HCT116 (cell line): ENCODE results near the gene CDKAL1. TPM values are rescaled to one million over a fixed set of nuclear protein-coding genes. Genes with fewer than 3 reads are reported as not detected.
A peak's percentile ranks its signal among the peaks of the same experiment; 100 is the strongest.

Experiments used
- ATAC-seq: fragments of 200-7000 bp; cut with Tn5 transposase; 2 replicates; pipeline ENCODE4 v1.9.1; 2020; ENCODE audit warnings: mild to moderate bottlenecking, moderate library complexity
- BruUV-seq: library from RNA; stranded (reverse); fragments of 400-500 nt; replicated peaks from 2 replicates; lab custom pipeline; 2021; lab: Mats Ljungman, UMichigan
- CTCF ChIA-PET: fragments of 300-600 bp; sonication (Branson Sonifier 250); formaldehyde crosslinking; loops from one replicate; lab custom pipeline; 2021; ENCODE audit warnings: antibody characterized with exemption; lab: Charles Lee
- POLR2A ChIA-PET: fragments of 300-600, 350-600 bp; sonication (Branson Sonifier 250); formaldehyde crosslinking; loops from one replicate; lab custom pipeline; 2021; ENCODE audit warnings: antibody characterized with exemption; lab: Charles Lee
- RAD21 ChIA-PET, 2 experiments: fragments of 300-600 bp; sonication (Branson Sonifier 250); formaldehyde crosslinking; loops; one replicate each; lab custom pipeline; 2023; ENCODE audit warnings: low total read pairs in 2 of 2; ENCODE audit not compliant: uncharacterized antibody in 2 of 2, unreplicated experiment in 2 of 2, low non-redundant PET in 1 of 2; lab: Charles Lee
- DNase-seq: peaks from one replicate; pipeline ENCODE4 v3.0.0-alpha.2; 2010; ENCODE audit warnings: low read depth, low spot score
- H2AFZ ChIP-seq: fragments of 200-600 bp; shearing (Covaris generic), sonication (generic); 2 replicates; pipeline ENCODE4 v1.6.1; 2017; ENCODE audit warnings: low read depth, mixed run types, mixed read lengths, antibody characterized with exemption, low read length; ENCODE audit not compliant: poor library complexity, severe bottlenecking
- H3K27ac ChIP-seq: 2 replicates; pipeline ENCODE4 v1.5.1; 2012; ENCODE audit warnings: low read depth, low read length
- H3K27me3 ChIP-seq: fragments of 200-600 bp; sonication (generic); 2 replicates; pipeline ENCODE4 v1.6.1; 2016; ENCODE audit warnings: mixed run types, low read length, mixed read lengths; ENCODE audit not compliant: insufficient read depth
- H3K36me3 ChIP-seq, 2 experiments: fragments of 200-500 bp in 1 of 2; fragments of 200-600 bp in 1 of 2; sonication (Bioruptor generic) in 1 of 2; sonication (generic) in 1 of 2; 2 replicates each; pipeline versions ENCODE4 v1.5.1 to v1.6.1; 2014 to 2016; ENCODE audit warnings: low read length in 2 of 2, inconsistent platforms in 1 of 2, mixed read lengths in 1 of 2, mixed run types in 1 of 2; ENCODE audit not compliant: insufficient read depth in 2 of 2, control insufficient read depth in 1 of 2
- H3K4me1 ChIP-seq, 2 experiments: fragments of 200-600 bp in 1 of 2; sonication (generic) in 1 of 2; 2 replicates each; pipeline versions ENCODE4 v1.5.1 to v1.6.1; 2012 to 2017; ENCODE audit warnings: low read length in 2 of 2, inconsistent platforms in 1 of 2, mild to moderate bottlenecking in 1 of 2, mixed read lengths in 1 of 2, mixed run types in 1 of 2, moderate library complexity in 1 of 2; ENCODE audit not compliant: insufficient read depth in 2 of 2, control insufficient read depth in 1 of 2
- H3K4me2 ChIP-seq: fragments of 200-600 bp; sonication (generic); 2 replicates; pipeline ENCODE4 v1.6.1; 2017; ENCODE audit warnings: mixed run types, low read length, mixed read lengths
- H3K4me3 ChIP-seq, 2 experiments: fragments of 200-600 bp in 1 of 2; sonication (generic) in 1 of 2; replicated peaks in 1 of 2; 2 replicates each; pipeline ENCODE4 v1.5.1; 2011 to 2016; ENCODE audit warnings: low read length in 2 of 2, control low read depth in 1 of 2, low read depth in 1 of 2, mild to moderate bottlenecking in 1 of 2, mixed read lengths in 1 of 2, mixed run types in 1 of 2
- H3K79me2 ChIP-seq: fragments of 200-600 bp; sonication (generic); 2 replicates; pipeline ENCODE4 v1.6.1; 2017; ENCODE audit warnings: mild to moderate bottlenecking, mixed run types, low read length, moderate library complexity, mixed read lengths; ENCODE audit not compliant: insufficient read depth
- H3K9ac ChIP-seq: fragments of 200-600 bp; sonication (generic); 2 replicates; pipeline ENCODE4 v1.6.1; 2016; ENCODE audit warnings: low read length, mixed read lengths
- H3K9me2 ChIP-seq: fragments of 200-600 bp; sonication (generic), shearing (Covaris generic); 2 replicates; pipeline ENCODE4 v1.6.1; 2017; ENCODE audit warnings: mixed run types, mild to moderate bottlenecking, moderate library complexity; ENCODE audit not compliant: insufficient read depth
- H3K9me3 ChIP-seq, 2 experiments: fragments of 200-500 bp in 1 of 2; fragments of 200-600 bp in 1 of 2; sonication (Bioruptor generic) in 1 of 2; sonication (generic) in 1 of 2; 2 replicates each; pipeline ENCODE4 v1.6.1; 2014 to 2017; ENCODE audit warnings: low read length in 2 of 2, mixed read lengths in 2 of 2, inconsistent platforms in 1 of 2, low read depth in 1 of 2, mild to moderate bottlenecking in 1 of 2, mixed run types in 1 of 2, moderate library complexity in 1 of 2; ENCODE audit not compliant: control insufficient read depth in 1 of 2, insufficient read depth in 1 of 2
- H4K20me1 ChIP-seq: fragments of 200-600 bp; sonication (generic), shearing (Covaris generic); 2 replicates; pipeline ENCODE4 v1.6.1; 2017; ENCODE audit warnings: mixed run types, mild to moderate bottlenecking, moderate library complexity; ENCODE audit not compliant: insufficient read depth
- CEBPB ChIP-seq: IDR thresholded peaks from 2 replicates; pipeline ENCODE4 v1.6.1; 2012; ENCODE audit warnings: low read depth
- CTCF ChIP-seq, 3 experiments: fragments of 200-600 bp in 1 of 3; sonication (generic) in 1 of 3; IDR thresholded peaks in 2 of 3; conservative IDR thresholded peaks in 1 of 3; 2 replicates each; pipeline ENCODE4 v1.5.1; 2012 to 2017; ENCODE audit warnings: low read depth in 2 of 3, low read length in 2 of 3, antibody characterized with exemption in 1 of 3, borderline replicate concordance in 1 of 3, control low read depth in 1 of 3, mild to moderate bottlenecking in 1 of 3, mixed read lengths in 1 of 3, mixed run types in 1 of 3, moderate library complexity in 1 of 3; ENCODE audit not compliant: insufficient read depth in 1 of 3
- ELF1 ChIP-seq: IDR thresholded peaks from 2 replicates; pipeline ENCODE4 v1.6.1; 2012; ENCODE audit warnings: low read depth, borderline replicate concordance
- EZH2 ChIP-seq: fragments of 200-600 bp; sonication (generic); IDR thresholded peaks from 2 replicates; pipeline ENCODE4 v1.6.1; 2017; ENCODE audit warnings: antibody characterized with exemption, mixed run types
- EZH2phosphoT487 ChIP-seq: fragments of 200-600 bp; IDR thresholded peaks from 2 replicates; pipeline ENCODE4 v1.6.1; 2018; ENCODE audit warnings: antibody characterized with exemption, borderline replicate concordance
- FOSL1 ChIP-seq: IDR thresholded peaks from 2 replicates; pipeline ENCODE4 v1.6.1; 2012; ENCODE audit warnings: low read depth
- JUND ChIP-seq: IDR thresholded peaks from 2 replicates; pipeline ENCODE4 v1.6.1; 2012
- SRF ChIP-seq: IDR thresholded peaks from 2 replicates; pipeline ENCODE4 v1.6.1; 2012; ENCODE audit warnings: low read depth
- YY1 ChIP-seq: IDR thresholded peaks from 2 replicates; pipeline ENCODE4 v1.6.1; 2011; ENCODE audit warnings: low read length, low read depth, moderate library complexity, mild to moderate bottlenecking; ENCODE audit not compliant: insufficient replicate concordance; ENCODE audit errors: extremely low read depth
- ZFX ChIP-seq: fragments of 450-650 bp; IDR thresholded peaks from 2 replicates; pipeline ENCODE4 v1.6.1; 2017
- ZNF274 ChIP-seq: fragments of 200-500 bp; sonication (Bioruptor generic); IDR thresholded peaks from 2 replicates; pipeline ENCODE4 v1.6.1; 2014; ENCODE audit warnings: mild to moderate bottlenecking, low read depth, low read length, inconsistent platforms
- intact Hi-C: fragments of 100-400 bp; cut with micrococcal nuclease; formaldehyde crosslinking; loops from 2 replicates; pipeline ENCODE4 v1.10.0; 2022
- total RNA-seq: library from RNA; stranded (reverse); gene quantifications from one replicate; pipeline ENCODE4 v1.2.1, GENCODE V29; 2021; ENCODE audit not compliant: unreplicated experiment

The CDKAL1 gene
- total RNA-seq, 1 experiment from 2014 or later, result 14.9 TPM

- TF ChIP-seq CTCF (IDR thresholded peaks at IDR 0.05 in 2 of 3, conservative IDR thresholded peaks at IDR 0.05 in 1 of 3; ENCODE audit: borderline replicate concordance in 1 of 3, insufficient read depth in 1 of 3, low read depth in 2 of 3, low read length in 2 of 3) (peak in 1 of 3 experiments; percentile 25; a peak in 2 of 6 replicates), JUND (peak; percentile 55), ELF1 (no peak), SRF (0 out of 2 replicates have a peak, but pooled peaks have one; percentile 11), FOSL1 (peak; percentile 61)
These were observed 418.6 kb downstream of the CDKAL1 start (continued) for GRCh38 chr6:20952699-20953474.

GRCh38 chr6:20954315-20954714, 420.1 kb downstream of the CDKAL1 start:
- TF ChIP-seq ELF1 (no peak), ZFX (no peak), CEBPB (no peak), ZNF274 (no peak), FOSL1 (no peak), EZH2 (no peak), SRF (no peak), EZH2phosphoT487 (no peak), YY1 (no peak), CTCF (IDR thresholded peaks at IDR 0.05 in 2 of 3, conservative IDR thresholded peaks at IDR 0.05 in 1 of 3; ENCODE audit: borderline replicate concordance in 1 of 3, insufficient read depth in 1 of 3, low read depth in 2 of 3, low read length in 2 of 3) (no peak)
- Histone ChIP-seq H3K9me2 (no peaks in the 10 kb centered on the region), H3K27me3 (no peaks in the 10 kb centered on the region), H3K9me3 (no peaks in the 10 kb centered on the region), H3K9ac (no peak overlapping the region), H2AFZ (no peak overlapping the region), H3K4me1 (peaks cover 11 to 12% of the 10 kb centered on the region in 2 experiments), H3K4me2 (no peak overlapping the region), H3K27ac (no peak overlapping the region), H4K20me1 (no peaks in the 10 kb centered on the region), H3K4me3 (no peak overlapping the region), H3K36me3 (no peaks in the 10 kb centered on the region), H3K79me2 (no peaks in the 10 kb centered on the region)
- no peak for DNase-seq
- ChIA-PET RAD21 (no interaction called here), POLR2A (no interaction called here), CTCF (no interaction called here)
- BruUV-seq, result no TSS peak
- intact Hi-C loops, result no loop called here
- ATAC-seq, result no peak
